ENCODE results near the gene GBX1.

Gene GBX1

GRCh38 chr7:151116603-151117440, 50.7 kb downstream of the GBX1 start:
- no peak for DNase-seq (ENCODE audit: low read depth in 2 of 2, low spot score in 1 of 2)

- DNase-seq (ENCODE audit: low read depth in 2 of 2, low spot score in 1 of 2): no peak
Observed at GRCh38 chr7:151115836-151116418, 51.6 kb downstream of the GBX1 start.

- no peak for DNase-seq (ENCODE audit: low read depth in 2 of 2, low spot score in 1 of 2)
Observed at GRCh38 chr7:151115121-151115835, 52.2 kb downstream of the GBX1 start.

- DNase-seq (ENCODE audit: low read depth in 2 of 2, low spot score in 1 of 2): no peak
Observed at GRCh38 chr7:151114151-151115090, 53.1 kb downstream of the GBX1 start.

- DNase-seq (ENCODE audit: low read depth in 2 of 2, low spot score in 1 of 2): no peak
Observed at GRCh38 chr7:151113344-151114150, 53.9 kb downstream of the GBX1 start.

GRCh38 chr7:151110941-151111645, 56.4 kb downstream of the GBX1 start:
- peak; percentile 28 to 57 for DNase-seq (ENCODE audit: low read depth in 2 of 2, low spot score in 1 of 2)

- DNase-seq (ENCODE audit: low read depth in 2 of 2, low spot score in 1 of 2): no peak
Observed at GRCh38 chr7:151110236-151110940, 57.1 kb downstream of the GBX1 start.

GRCh38 chr7:151109094-151110048, 58.1 kb downstream of the GBX1 start:
- DNase-seq (ENCODE audit: low read depth in 2 of 2, low spot score in 1 of 2): no peak

GRCh38 chr7:151107882-151108281, 59.6 kb downstream of the GBX1 start:
- no peak for DNase-seq (ENCODE audit: low read depth in 2 of 2, low spot score in 1 of 2)

- DNase-seq (ENCODE audit: low read depth in 2 of 2, low spot score in 1 of 2): no peak
Observed at GRCh38 chr7:151104411-151105235, 62.9 kb downstream of the GBX1 start.

- no peak for DNase-seq (ENCODE audit: low read depth in 2 of 2, low spot score in 1 of 2)
Observed at GRCh38 chr7:151103973-151104372, 63.5 kb downstream of the GBX1 start.

- no peak for DNase-seq (ENCODE audit: low read depth in 2 of 2, low spot score in 1 of 2)
Observed at GRCh38 chr7:151102991-151103390, 64.5 kb downstream of the GBX1 start.

GRCh38 chr7:151101621-151102396, 65.7 kb downstream of the GBX1 start:
- DNase-seq (ENCODE audit: low read depth in 2 of 2, low spot score in 1 of 2): no peak

- DNase-seq (ENCODE audit: low read depth in 2 of 2, low spot score in 1 of 2): no peak
Observed at GRCh38 chr7:151100921-151101320, 66.6 kb downstream of the GBX1 start.

- no peak for DNase-seq (ENCODE audit: low read depth in 2 of 2, low spot score in 1 of 2)
Observed at GRCh38 chr7:151099486-151100211, 67.8 kb downstream of the GBX1 start.

Measured in stimulated activated CD8-positive, alpha-beta memory T cell treated with anti-CD3 and anti-CD28 coated beads, Interleukin-4, amount 100 ng/mL, for 1 hour (primary cell).